Fibroblast of pulmonary artery (primary cell): ENCODE data around the gene TVP23C.
"Not testable (repeated sequence)": the region's sequence is repeated elsewhere in the genome, so short reads cannot be mapped to it uniquely, and the experiment has no call there.

ENCODE experiments used
- DNase-seq: peaks from one replicate; pipeline ENCODE4 v3.0.0-alpha.2; 2010; ENCODE audit warnings: low read depth
- H3K4me3 ChIP-seq: replicated peaks from 2 replicates; pipeline ENCODE4 v1.5.1; 2011; ENCODE audit warnings: low read depth, mild to moderate bottlenecking, control low read depth, low read length, moderate library complexity
- CTCF ChIP-seq: IDR thresholded peaks from 2 replicates; pipeline ENCODE4 v1.5.1; 2011; ENCODE audit warnings: mild to moderate bottlenecking, control low read depth, low read length, inconsistent platforms; ENCODE audit errors: missing control alignments

The TVP23C gene

GRCh38 chr17:15507896-15508295, 55.4 kb downstream of the TVP23C start:
- no peak overlapping the region for H3K4me3 ChIP-seq
- no peak for DNase-seq
- TF ChIP-seq CTCF: no peak

GRCh38 chr17:15507001-15507400, 56.3 kb downstream of the TVP23C start:
- TF ChIP-seq CTCF: no peak
- no peak for DNase-seq

GRCh38 chr17:15505708-15506107, 57.6 kb downstream of the TVP23C start:
- not testable (repeated sequence) for H3K4me3 ChIP-seq, DNase-seq

More at GRCh38 chr17:15507001-15507400, 56.3 kb downstream of the TVP23C start:
- no peak overlapping the region for H3K4me3 ChIP-seq

- no peak overlapping the region for H3K4me3 ChIP-seq
- TF ChIP-seq CTCF: no peak
- no peak for DNase-seq
Observed at GRCh38 chr17:15503731-15504130, 59.6 kb downstream of the TVP23C start.

- TF ChIP-seq CTCF: peak; percentile 79
- DNase-seq: peak; percentile 94
- H3K4me3 ChIP-seq: peak overlapping the region; percentile 4
Observed at GRCh38 chr17:15502369-15503112, 60.7 kb downstream of the TVP23C start.

- DNase-seq: no peak
- TF ChIP-seq CTCF: no peak
- no peak overlapping the region for H3K4me3 ChIP-seq
Observed at GRCh38 chr17:15501793-15502192, 61.5 kb downstream of the TVP23C start.

- no peak overlapping the region for H3K4me3 ChIP-seq
- TF ChIP-seq CTCF: no peak
- DNase-seq: no peak
Observed at GRCh38 chr17:15501282-15501681, 62.0 kb downstream of the TVP23C start.
